GM21529 (cell line): Measurements from ENCODE around the gene ITPKB.
"Not testable (repeated sequence)": the region's sequence is repeated elsewhere in the genome, so short reads cannot be mapped to it uniquely, and the experiment has no call there.

ENCODE experiments used
- ATAC-seq: cut with Tn5 transposase; IDR thresholded peaks from one replicate; pipeline ENCODE4 v1.9.1; 2021; ENCODE audit not compliant: unreplicated experiment

The ITPKB gene

DNA sequence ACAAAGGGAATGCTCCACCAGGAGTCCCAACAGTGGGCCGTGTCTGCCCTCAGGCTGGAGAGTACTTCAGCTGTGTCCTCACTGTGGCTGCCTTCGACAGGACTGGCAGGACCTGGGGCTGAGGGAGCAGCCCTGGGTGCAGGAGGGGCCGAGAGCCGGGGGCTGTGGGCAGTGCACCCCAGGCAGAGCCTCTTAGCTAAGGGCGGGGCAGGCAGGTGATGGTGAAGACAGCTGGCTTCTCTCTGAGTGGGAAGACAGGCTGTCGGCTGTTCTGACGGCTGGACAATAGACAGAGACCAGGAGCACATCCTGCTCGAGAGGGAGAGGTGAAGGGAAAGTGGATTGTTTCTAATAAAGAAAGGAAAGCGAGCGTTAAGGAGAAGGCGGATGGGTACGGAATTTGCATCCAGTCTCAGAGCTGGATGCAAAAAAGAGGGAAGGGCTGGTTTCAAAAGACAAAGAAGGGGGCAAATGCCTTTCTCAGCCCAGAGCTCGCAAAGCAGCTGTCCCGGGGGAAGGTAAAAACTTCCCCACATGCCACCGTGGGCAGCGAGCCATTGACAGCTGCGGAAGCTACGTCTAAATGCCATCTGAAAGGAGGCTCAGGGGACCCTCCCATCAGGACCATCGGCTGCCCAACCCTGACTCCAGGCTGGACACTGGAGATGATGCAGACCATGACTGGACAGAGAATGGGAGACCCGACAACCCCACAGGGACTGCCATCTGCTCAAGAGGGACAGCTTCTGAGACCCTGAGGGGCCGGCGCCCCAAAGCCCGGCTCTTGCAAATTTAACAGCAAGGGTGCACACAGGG, 98.6 kb downstream of the ITPKB start:
- ATAC-seq = no peak

DNA sequence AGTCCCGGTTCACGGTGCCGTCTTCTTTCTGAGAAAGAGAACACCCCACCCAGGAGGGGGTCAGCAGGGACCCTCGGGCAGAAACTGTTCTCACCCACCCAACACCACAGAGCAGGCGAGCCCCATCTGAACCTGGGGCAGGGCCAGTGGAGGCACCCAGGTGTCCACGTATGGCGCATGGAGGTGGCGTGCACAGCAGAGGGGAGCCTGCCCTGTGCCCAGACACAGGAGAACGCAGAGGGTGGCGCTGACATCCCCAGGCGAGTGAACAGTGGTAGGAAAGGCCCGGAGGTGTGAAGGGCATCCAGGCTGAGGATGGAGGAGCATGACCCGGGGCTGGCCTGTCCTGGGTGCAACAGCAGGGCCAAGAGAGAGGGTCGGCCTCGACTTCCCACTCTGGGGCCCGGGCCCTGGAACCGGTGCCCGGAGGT, 99.4 kb downstream of the ITPKB start:
- ATAC-seq = no peak

DNA sequence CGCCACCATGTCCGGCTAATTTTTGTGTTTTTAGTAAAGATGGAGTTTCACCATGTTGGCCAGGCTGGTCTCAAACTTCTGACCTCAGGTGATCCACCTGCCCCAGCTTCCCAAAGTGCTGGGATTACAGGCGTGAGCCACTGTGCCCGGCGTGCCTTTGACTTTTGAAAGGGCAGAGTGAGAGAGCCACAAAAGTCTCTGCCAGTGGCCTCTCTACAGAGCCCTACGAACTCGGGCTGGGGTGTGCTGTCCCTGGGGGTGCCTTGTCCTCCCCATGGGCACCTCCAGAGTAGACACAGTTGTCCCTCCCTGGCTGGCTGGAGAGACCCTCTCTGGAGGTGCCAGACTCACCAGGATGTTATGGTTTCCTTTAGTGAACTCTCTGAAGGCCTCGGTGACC, 99.9 kb downstream of the ITPKB start:
- ATAC-seq = not testable (repeated sequence)

GRCh38 chr1:226638608-226639007, 100.5 kb downstream of the ITPKB start:
- ATAC-seq = no peak

DNA sequence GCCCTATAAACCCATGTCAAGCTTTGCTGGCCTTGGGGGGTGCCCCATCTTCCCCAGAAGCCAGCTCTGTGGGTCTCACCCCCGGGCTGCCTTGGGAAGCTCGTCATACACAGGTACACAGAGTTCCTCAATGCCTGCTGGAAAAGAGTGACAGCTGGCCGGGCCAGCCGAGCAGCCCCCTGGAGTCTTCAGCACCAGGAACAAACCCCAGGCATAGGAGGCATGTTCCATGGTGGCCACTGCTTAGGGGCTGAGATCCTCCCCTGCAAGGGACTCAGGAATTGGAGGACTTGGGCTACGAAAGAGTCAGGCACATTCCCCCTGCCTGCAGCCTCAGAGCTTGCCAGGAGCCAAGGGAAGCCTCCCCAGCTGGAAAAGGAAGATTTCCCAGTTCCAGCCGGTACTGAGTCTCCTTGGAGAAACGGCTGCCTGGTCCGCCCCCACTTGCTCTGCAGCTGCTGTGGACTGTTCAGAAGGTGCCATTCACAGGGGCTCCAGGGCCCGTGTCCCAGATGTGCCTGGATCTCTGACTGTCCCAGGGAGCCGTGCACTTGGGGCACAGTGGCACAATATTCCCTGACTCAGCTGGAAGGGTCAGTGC, 101.0 kb downstream of the ITPKB start:
- ATAC-seq = no peak

DNA sequence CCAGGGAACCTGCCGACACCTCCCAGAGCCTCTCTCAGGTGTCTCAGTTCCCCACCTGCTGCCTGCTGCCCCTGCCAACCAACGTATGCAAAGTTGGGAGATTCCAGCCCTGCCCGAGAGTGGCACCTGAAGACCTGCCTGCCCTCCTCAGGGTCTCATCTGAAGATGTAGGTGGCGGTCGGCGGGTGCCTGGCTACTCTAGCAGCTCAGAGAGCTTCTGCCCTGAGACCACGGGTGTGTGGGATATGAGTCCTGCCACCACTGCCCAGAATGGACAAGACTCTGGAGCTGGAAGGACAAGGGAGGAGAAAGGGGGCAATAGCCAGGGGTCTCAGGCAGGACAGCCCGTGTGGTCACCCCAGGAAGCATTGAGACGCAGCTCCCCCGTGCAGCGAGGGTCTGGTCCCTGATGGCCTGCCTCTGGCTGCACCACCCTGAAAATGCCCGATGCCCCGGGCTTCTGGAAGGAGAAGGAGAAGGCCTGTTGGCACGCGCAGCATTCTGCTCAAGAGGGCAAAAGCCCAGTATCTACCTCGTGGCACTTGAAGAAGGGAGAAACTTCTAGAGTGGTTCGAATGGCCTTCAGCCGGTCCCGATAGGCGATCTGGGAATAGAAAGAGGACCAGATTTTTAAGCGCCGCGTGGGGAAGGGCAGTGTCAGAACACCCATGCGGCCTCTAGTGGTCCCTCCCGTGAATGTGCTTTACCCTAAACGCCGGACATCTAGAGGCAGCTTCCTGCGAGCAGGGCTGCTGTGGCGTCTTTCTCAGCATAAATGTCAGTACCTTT, 101.7 kb downstream of the ITPKB start:
- ATAC-seq = no peak

GRCh38 chr1:226636847-226637096, 102.3 kb downstream of the ITPKB start:
- ATAC-seq = no peak

DNA sequence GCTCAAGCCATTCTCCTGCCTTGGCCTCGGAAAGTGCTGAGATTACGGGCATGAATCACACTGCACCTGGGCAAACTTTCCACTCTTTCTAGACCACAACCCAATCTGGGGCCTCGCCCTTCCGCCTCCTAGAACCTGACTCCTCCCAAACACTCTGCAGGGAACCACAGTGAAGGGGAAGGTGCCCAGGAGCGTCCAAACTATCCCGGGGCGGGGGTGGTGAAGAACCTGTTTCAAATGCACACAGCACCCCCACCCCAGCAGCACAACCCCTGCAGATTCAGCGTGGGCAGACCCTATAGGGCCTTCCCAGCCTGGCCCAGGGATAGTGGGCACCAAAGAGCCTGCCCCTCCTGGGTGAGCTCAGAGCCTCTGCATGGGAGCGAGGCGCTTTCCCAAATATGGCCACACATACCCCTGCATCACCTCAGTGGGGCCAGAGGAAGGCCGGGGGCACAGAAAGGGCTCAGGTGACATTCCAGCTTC, 103.6 kb downstream of the ITPKB start:
- ATAC-seq = no peak

DNA sequence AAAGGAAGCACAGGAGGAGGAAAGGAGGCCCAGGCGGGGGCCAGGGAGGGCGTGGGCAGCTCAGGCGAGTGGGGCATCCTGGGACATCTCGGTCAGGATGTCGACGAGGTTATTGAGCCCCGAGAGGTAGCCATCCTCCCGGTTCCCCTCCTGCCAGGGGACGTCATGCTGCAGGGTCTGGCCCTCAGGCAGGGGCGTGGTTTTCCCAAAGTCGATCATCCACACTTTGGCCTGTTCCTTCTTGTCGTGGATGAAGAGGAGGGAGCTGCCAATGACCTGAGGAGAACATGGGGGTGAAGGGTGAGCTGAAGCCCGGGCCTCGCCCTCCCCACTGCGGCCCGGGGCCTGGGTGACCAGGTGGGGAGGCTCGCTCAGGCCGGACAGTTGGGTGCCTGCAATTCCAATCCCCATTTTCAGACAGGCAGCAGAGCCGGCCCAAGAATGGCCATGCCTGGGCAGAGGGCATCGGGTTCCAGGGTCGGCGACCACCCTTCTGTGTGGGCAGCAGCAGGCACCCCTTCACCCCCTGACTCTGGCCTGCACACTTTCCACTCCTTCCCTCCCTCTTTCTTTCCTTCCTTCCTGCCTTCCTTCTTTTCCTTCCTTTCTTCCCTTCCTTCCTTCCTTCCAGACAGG, 104.4 kb downstream of the ITPKB start:
- ATAC-seq = no peak

GRCh38 chr1:226634166-226634588, 104.9 kb downstream of the ITPKB start:
- peak; percentile 80 for ATAC-seq

DNA sequence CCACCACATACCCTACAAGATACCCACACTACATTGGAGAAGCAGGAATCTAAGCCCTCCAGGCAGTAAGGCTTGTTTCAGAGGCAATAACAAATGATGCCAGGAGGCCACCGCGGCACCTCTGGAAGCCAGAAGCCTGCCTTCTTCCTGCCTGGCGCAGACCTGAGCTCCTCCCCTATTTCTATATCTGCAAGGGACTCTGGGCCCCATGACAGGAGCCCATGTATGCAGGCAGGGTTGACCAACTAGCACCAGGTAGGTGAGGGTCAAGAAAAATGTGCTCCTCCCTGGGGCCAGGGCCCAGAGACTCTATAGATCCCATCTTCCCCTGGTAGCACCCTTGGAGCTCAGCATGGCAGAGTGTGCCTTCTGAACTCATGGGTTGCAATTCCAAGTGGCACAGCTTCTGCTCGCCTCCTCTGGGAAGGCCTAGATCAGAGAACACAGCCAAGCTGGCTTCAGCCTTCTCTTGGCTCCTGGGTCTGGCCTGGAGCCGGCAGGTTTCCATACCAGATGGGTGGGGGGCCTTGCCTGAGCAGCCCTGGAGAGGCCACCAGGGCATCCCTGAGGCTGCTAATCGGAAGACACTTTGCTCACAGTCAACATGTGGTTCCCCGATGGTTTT, 105.4 kb downstream of the ITPKB start:
- peak; percentile 6 for ATAC-seq

DNA sequence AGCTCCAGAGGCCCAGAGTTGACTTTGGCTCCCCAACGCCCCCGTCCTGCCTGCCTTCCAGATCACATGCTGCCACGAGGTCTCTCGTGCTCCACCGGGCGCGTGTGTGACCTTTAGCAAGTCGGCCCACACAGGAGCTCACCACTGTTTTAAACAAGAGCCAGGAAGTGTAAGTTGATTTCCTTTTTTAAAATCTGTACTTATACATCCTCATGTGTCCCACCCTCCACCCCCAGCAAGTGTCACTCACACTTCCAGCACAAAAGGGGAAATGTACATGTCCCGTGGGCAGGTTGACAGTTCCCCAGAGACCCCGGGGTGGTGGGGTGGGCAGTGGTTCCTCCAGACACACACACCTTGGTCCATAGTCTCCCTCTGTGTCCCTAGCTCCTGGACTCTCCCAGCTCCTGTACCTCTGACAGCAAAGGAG, 106.1 kb downstream of the ITPKB start:
- ATAC-seq = peak; percentile 27

GRCh38 chr1:226632169-226632879, 106.8 kb downstream of the ITPKB start:
- ATAC-seq = no peak

- no peak for ATAC-seq
Observed at GRCh38 chr1:226631229-226632000, 107.7 kb downstream of the ITPKB start.

- ATAC-seq = no peak
Observed at GRCh38 chr1:226630592-226630991, 108.5 kb downstream of the ITPKB start.

GRCh38 chr1:226629896-226630550, 109.1 kb downstream of the ITPKB start:
- no peak for ATAC-seq

DNA sequence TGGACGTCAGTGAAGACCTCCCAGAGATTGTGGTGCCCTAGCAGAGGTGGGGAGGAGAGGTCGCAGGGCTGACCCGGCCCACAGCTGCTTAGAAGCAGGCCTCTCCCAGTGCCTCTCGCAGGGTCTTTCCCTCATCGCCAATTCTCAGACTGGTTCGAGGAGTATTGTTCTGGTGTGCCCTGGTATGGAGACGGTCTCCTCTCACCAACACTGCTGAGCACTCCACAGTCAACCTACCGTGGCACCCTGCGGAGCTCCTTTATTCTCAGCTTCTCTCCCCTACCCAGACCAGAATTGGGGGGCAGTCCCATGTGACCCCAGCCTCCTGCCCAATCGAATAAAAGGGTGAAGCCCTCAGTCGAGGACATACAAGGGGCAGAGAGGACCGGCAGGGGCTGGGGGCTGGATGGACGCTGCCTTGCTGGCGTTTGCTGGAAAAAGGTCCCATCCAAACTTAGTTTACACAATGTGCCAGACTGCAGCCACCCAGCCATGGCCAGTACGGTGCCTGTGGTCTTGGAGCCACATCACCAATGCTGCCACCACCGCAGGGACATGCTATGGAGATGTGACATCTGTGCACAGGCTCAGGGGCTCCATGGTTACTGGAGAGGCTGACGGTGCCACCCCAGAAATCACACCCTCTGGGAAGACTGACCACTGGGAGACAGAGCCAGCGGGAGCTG, 109.7 kb downstream of the ITPKB start:
- no peak for ATAC-seq

- ATAC-seq = no peak
Observed at GRCh38 chr1:226628612-226629155, 110.4 kb downstream of the ITPKB start.
